GM21360 (cell line): Measurements from ENCODE around the gene P2RX2.

ENCODE experiments used
- ATAC-seq: cut with Tn5 transposase; IDR thresholded peaks from one replicate; pipeline ENCODE4 v1.9.1; 2021; ENCODE audit warnings: mild to moderate bottlenecking, moderate library complexity; ENCODE audit not compliant: unreplicated experiment

The P2RX2 gene

DNA sequence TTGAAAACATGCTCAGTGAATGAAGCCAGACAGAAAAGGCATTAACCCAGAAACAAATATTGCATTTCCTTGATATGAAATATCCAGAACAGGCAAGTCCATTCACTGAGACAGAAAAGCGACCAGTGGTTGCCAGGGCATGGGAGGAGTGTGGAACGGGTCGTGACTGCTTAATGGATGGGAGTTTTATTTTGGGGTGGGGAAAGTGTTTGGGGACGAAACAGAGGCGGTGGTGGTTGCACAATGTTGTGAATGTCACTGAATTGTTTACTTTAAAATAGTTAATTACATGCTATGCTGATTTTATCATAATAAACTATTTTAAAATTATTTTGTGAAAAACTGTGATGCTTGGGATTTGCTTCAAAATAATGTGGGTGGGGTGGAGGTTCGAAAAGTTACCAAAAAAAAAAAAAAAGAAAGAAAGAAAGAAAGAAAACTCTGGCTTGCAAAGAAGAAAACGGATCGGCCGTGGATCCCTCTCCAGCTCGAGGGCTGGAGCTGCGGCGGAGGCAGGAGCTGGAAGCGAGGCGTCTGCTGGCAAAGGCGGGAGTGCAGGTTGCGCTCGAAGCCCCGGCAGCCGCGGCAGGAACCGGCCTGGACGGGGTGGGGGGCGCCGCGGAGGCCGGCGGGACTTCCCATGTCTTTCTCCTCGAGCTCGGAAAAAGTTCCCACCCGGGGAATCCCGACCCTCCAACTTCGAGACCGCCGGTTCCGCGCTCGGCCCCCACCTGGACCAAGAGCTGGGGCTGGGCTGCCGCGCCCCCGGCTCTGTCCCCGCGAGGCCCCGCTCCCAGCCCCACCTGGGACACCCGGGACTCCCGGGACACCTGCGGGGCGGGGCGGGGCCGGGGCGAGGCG, 524 bp upstream of the P2RX2 start:
- ATAC-seq: no peak

DNA sequence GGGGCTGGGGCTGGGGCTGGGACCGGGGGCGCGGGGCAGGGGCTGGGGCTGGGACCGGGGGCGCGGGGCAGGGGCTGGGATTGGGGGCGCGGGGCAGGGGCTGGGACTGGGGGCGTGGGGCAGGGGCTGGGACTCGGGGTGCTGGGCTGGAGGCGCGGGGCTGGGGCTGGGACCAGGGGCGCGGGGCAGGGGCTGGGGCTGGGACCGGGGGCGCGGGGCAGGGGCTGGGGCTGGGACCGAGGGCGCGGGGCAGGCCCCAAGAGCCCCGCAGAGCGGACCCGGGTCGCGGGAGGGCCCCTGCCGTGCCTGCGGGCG, 452 bp downstream of the P2RX2 start:
- ATAC-seq: no peak

DNA sequence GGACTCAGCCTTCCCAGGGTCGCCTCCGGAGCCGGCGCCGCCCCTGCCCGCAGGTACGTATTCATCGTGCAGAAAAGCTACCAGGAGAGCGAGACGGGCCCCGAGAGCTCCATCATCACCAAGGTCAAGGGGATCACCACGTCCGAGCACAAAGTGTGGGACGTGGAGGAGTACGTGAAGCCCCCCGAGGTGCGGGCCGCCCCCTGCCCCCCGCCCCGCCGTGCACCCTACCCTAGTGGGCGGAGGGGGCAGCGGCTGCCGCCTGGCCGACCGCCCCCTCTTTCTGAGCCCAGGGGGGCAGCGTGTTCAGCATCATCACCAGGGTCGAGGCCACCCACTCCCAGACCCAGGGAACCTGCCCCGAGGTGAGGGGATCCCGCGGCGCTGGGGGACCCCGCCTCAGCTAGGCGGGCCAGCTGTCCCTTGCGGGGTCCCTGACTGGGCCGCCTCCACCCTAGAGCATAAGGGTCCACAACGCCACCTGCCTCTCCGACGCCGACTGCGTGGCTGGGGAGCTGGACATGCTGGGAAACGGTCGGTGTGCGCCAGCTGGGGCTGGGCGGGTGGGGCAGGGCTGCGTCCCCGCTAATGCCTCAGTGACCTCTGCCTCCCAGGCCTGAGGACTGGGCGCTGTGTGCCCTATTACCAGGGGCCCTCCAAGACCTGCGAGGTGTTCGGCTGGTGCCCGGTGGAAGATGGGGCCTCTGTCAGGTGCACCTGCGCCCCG, 973 bp downstream of the P2RX2 start:
- ATAC-seq: no peak

DNA sequence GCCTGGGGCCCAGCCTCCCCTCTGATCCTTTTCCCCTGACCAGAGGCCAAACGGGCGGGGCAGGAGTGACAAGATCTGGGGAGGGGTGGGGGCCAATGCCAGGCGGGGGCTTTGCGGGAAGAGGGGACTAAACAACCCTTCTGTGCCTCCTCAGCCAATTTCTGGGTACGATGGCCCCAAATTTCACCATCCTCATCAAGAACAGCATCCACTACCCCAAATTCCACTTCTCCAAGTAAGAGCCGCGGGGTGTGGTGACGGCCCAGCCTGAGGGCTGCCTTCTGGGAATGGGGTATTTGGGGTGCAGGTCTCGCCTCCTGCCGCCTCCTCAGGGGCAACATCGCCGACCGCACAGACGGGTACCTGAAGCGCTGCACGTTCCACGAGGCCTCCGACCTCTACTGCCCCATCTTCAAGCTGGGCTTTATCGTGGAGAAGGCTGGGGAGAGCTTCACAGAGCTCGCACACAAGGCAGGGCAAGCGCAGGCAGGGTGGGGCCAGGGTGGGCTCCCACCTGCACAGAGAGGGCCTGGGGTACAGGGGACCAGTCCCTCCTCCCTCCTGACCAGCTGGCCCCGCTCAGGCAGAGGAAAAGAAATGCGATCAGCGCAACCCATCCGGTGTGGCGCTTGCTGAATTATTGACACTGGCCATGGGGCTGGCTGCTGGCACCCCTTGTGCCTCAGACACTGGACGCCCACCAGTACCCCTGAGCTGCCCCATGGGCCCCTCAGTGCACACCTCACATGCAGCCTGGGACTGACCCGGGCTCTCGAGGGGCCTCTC, 1.7 kb downstream of the P2RX2 start:
- ATAC-seq: no peak

DNA sequence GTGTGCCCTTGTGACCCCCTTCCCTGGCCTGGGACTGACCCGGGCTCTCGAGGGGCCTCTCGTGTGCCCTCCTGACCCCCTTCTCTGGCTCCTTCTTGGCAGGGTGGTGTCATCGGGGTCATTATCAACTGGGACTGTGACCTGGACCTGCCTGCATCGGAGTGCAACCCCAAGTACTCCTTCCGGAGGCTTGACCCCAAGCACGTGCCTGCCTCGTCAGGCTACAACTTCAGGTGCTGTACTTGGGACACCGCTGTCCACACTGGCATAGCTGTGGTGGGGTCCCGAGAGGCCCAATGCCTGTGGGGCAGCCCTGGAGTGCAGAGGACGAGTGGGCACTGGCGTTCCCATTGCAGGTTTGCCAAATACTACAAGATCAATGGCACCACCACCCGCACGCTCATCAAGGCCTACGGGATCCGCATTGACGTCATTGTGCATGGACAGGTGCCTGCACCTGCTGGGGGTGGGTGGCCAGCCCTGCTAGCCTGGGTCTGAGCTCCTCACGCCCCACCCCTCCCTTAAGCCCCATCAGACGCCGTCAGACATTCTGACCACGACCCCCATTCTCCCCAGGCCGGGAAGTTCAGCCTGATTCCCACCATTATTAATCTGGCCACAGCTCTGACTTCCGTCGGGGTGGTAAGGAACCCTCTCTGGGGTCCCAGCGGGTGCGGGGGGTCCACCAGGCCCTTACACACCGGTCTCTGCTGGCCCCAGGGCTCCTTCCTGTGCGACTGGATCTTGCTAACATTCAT, 2.5 kb downstream of the P2RX2 start:
- no peak for ATAC-seq

DNA sequence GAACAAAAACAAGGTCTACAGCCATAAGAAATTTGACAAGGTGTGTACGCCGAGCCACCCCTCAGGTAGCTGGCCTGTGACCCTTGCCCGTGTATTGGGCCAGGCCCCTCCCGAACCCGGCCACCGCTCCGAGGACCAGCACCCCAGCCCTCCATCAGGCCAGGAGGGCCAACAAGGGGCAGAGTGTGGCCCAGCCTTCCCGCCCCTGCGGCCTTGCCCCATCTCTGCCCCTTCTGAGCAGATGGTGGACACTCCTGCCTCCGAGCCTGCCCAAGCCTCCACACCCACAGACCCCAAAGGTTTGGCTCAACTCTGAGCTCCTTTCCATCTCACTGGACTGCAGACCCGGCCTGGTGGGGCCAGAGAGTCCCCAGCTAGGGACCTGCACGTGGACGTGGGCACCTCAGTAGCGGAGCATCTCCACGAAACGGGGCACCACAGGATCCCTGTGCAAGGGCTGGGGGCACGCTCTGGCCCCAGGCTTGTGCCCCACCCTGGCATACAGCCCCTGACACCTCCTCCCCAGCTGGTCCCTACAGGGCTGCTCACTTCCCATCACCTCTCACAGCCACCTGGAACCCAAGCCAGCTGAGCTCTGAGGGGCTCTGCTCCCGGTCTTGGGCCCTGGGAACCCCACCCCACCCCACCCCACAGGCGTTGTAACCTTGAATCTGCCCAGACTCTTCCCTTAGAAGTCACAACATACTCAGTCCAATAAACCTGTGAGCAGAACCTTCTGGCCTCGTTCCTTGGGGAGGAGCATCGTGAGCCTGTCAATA, 3.3 kb downstream of the P2RX2 start:
- no peak for ATAC-seq

DNA sequence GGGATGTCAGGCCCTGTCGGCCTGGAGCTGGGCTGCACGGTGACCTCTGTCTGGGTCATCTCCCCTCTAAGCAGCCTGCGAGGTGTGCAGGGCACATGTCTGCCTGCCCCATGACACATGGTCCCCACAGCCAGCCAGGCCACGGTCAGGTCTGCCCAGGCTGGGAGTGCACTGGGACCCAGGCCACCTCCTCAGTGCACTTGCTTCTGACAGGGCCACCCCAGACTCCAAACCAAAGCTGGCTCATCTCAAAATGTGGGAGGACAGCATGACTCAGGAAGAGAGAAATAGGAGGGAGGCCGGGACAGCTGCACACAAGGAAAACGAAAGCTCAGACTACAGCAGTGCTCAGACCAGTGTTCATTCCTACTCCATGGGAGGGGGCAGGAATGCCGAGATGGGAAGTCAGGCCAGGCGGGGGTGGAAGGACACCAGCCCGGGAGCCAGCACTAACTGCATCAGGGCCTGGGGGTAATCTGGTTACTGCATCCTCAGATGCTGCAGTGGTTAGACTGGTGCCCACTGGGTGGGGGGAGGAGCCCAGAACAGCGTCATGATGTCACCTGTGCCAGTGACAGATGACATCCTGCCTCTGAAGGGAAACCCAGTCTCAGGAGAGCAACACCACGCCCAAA, 4.0 kb downstream of the P2RX2 start:
- no peak for ATAC-seq

DNA sequence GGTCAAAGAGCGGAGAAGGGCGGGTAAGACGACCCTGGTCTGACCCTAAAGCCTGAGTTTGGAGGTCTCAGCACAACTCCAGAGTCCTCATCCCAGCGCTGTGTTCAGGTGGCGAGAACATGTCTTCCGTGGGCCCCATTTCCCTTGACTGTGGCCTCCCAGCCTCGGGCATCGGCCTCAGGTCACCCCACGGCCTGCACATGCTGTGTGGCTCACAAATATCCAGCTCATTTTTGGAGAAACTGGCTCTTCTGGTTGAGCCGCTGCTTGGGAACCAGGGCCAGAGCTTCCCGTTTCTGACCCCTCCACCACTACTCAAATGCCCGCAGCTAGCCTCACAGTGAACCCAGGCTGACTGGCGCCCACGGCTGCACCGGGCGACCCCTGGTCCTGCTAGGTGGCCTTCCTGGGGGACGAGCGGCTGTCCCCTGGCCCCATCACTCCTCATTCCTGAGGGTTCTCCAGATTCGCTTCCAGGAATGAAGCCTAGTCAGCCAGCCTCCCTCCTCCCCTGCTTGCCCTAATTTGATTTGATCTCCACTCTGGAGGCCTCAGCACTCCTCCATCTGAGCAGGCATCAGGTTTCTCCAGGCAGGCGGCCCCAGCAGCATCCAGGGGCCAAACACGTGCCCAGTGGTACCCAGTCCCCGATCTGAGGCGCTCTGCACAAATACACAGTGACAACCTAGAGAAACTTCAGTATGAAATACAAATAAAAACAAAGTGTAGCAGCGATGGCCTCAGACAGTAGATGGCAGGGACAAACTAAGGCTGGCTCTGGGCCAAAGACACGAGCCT, 4.7 kb downstream of the P2RX2 start:
- ATAC-seq: no peak

DNA sequence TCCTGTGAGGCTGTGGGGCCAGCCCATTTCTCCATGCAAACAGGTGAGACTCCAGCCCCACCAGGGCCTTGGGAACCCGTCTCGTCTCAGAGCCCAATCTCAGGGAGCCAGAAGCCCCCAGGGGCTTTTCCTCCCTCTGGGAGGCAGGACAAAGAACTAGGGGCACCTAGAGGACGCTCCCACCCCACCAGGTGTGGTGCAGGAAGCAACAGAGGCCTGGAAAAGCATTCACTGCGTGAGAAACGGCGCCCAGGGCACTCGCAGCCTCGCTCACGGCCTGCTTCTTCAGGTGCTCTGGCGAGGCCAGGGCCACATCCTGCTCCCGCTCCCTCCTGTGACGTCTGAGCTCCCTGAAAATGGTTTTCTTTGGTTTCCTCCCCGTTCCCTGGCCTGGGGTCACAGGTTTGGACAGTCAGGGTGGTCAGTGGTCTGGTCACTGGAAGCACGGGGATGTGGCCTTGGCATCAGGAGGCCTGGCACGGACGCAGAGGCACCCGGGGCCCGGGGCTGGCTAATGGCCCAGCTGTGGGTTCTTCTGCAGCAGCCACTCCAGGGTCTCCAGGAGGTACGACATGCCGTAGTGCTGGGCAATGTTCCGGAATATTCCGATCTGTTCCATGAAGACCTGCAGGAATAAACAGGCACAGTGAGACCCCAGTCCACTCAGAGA, 5.7 kb downstream of the P2RX2 start:
- ATAC-seq: no peak

DNA sequence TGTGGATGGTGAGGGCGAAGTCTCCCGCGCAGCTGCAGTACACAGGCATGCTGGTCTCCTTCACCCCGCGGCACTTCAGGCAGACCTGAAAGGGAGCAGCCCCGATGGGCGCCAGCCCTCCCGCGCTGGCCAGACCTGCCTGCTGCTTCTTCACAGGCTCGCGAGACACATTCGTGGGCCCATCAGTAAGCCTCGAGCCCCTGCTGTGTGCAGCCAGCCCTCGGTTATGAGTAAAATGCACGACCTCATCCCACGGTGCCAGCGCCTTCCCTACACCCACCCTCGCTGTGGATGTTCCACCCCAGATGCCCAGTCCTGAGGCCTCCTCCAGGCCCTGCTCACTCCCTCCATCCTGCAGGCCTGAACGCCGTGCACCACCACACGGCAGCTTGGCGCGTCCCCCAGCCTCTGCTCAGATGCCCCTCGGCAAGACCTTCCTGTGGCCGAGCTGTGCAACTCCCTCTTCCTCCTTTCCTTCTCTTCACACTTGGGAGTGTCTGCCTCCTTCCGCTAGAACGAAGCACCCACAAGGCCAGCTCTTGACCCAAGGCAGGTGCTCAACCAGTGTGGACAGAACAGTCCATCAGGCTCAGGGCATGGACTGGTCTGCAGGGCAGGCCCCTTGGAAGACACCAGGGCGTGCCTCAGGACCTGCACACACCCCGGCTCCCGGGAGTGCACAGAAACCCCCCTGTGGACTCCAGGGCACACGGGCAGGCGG, 6.5 kb downstream of the P2RX2 start:
- no peak for ATAC-seq

DNA sequence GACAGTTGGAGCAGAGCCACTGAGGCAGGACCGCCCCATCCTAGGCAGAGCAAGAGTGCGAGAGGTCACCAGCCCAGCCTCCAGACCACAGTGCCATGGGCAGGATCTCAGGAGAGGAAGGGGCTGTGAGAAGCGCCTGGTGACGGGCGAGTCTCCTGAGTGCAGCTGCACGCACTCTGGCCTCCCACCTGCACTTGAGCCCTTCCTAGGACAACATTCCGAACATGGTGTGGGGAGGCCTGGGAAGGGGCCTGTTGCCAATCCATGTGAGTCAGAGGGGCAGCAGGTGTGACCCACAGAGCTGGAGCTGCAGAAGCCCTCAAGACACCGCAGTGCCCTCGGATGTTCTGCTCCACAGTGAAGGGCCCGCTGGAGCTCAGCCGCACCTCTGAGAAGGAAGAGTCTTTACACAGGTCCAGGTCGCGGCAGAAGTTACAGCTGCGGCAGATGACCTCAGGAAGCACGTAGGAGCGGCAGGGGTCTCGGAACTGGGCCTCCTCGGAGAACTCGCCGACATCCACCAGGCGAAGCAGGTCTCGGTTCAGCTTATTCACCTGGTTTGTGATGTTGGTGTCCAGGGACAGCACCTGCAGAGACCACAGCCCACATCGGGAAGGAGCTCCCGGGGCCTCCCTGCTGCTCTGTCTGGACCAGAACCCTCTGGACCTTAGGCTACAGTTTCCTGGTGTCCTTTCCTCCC, 7.3 kb downstream of the P2RX2 start:
- ATAC-seq: no peak

DNA sequence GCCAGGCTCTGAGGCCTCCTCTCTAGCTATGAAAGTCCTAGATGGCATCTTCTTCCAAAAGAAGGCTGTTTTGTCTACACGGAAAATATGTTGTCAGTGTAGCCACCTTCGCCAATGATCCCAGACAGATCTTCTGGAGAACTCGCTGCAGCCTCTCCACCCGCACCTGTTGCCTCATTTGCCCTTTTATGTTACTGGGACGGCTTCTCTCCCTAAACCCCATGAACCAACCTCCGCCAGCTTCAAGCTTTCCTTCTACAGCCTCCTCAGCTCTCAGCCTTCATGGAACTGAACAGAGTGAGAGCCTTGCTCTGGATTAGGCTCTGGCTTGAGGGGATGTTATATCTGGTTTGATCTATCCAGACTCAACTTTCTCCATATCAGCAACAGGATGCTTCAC, 10.8 kb downstream of the P2RX2 start:
- no peak for ATAC-seq

DNA sequence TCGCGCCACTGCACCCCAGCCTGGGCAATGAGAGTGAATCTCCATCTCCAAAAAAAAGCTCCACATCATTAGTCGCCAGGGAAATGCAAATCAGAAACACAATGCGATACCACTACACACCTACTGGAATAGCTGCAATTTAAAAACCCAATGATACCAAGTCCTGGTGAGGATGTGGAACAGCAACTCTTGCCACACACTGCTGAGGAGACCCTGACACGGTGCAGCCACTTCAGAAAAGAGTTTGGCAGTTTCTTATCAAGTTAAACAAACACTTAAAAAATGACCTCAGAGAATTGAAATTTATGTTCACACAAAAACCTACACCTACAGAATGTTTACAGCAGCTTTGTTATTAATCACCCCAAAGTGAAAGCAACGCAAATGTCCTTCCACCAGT, 12.1 kb downstream of the P2RX2 start:
- ATAC-seq: no peak

DNA sequence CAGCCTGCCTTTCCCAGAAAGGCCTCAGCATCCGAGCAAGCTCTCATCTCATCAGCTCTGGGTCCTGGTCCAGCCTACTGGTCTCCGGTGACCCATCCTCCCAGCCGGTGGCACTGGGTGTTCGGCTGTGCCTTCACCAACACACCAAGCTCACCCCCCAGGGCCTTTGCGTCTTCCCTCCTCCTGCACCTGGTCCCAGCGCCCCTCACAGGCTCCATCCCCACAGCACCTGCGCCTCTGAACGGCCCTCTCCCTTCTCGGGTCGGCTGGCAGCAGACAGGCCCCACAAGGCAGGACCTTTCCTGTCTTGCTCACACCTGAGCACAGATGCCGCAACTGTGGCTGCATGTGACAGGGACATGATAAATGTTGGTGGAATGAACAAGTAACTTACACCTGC, 13.1 kb downstream of the P2RX2 start:
- no peak for ATAC-seq

DNA sequence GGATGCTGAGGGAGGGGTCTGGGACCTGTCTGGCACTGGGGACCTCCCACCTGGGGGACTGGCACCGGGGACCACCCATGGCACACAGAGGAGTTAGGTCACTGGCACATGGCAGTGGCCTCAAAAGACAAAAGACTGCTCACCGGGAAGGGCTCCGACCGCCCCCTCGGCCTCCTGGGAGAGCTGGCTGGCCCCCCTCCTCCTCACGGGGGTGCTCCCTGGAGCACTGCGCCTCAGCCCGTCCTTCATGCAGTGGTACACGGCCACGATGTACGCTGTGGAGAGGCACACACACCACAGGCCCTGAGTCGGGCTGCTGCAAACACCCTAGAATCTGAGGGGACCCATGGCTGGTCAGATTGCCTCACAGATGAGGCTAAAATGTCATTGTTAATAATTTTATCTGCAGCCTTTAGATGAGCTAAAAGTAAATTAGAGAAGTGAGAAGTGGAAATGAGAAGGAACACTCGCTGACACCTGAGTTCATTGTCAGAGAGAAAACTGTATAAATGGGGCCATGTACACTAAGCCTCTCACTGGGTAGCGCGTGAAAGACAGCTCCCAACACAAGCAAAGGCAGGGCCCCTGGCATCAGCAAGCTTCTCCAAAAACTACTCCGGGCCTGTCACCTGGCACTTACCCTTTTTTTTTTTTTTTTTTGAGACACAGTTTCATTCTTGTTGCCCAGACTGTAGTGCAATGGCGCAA, 14.1 kb downstream of the P2RX2 start:
- no peak for ATAC-seq

DNA sequence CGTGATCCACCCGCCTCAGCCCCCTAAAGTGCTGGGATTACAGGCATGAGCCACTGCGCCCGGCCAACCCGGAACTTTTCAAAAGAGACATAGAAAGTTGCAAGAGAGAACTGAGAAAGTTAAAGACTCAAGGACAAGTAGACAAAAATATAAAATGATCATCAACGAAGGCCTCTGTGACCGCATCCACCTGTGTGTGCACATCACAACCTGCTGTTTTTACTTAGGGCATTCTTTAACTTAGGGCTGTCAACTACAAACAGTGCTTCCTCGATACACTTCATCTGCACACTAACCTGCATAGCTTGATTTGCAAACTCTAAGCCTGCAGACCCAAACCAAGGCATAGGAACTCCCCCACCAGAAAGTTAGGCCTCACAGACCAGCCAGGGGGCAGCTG, 14.8 kb downstream of the P2RX2 start:
- ATAC-seq: no peak

DNA sequence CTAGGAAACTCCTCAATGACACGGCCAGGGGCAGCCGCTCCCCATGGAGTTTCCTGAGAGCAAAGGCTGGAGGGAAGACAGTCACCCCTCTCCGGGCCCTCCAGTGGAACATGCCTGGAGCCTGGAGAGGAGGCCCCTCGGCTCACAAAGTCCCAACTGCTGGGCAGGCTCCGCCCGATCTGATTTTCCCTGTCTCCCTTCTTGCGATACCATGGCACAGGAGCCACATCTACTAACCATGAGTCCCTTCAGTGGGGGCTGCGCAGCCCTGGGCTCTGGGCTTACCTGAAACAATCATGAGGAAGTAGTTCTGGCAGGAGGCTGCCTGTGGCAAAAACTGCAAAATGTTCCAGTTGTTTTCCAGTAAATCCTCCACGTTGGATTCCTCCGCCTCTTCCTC, 15.3 kb downstream of the P2RX2 start:
- no peak for ATAC-seq
